Suprapubic skin (tissue), 4 donors: ENCODE results near the gene SORCS1. TPM values are rescaled to one million over a fixed set of nuclear protein-coding genes. Genes with fewer than 3 reads are reported as not detected.

ENCODE experiments used
- DNase-seq, 2 donors: peaks; one replicate each; pipeline ENCODE4 v3.0.0-alpha.2; 2019; ENCODE audit warnings: low spot score in 2 of 2
- H3K27ac ChIP-seq: fragments of 200-600 bp; sonication (generic); one replicate; pipeline ENCODE4 v1.5.1; 2019
- H3K27me3 ChIP-seq: fragments of 200-600 bp; sonication (generic); one replicate; pipeline ENCODE4 v1.5.1; 2019
- H3K36me3 ChIP-seq: fragments of 200-600 bp; sonication (generic); one replicate; pipeline ENCODE4 v1.5.1; 2019
- H3K4me1 ChIP-seq: fragments of 200-600 bp; sonication (generic); one replicate; pipeline ENCODE4 v1.5.1; 2019
- H3K4me3 ChIP-seq: fragments of 200-600 bp; sonication (generic); one replicate; pipeline ENCODE4 v1.5.1; 2019; ENCODE audit warnings: mild to moderate bottlenecking
- H3K9me3 ChIP-seq: fragments of 200-600 bp; sonication (generic); one replicate; pipeline ENCODE4 v1.5.1; 2019
- CTCF ChIP-seq, 2 donors: fragments of 200-600 bp in 1 of 2; fragments of 450-650 bp in 1 of 2; sonication (generic) in 1 of 2; IDR thresholded peaks; one replicate each; pipeline ENCODE4 v1.5.1; 2016 to 2019; ENCODE audit warnings: antibody characterized with exemption in 2 of 2, mild to moderate bottlenecking in 1 of 2, moderate library complexity in 1 of 2
- EP300 ChIP-seq: sonication (generic); formaldehyde crosslinking; IDR thresholded peaks from one replicate; pipeline ENCODE4 v1.6.1; 2017; ENCODE audit warnings: antibody characterized with exemption
- POLR2A ChIP-seq, 2 donors: fragments of 450-650 bp; IDR thresholded peaks; one replicate each; pipeline ENCODE4 v1.6.1; 2017; ENCODE audit warnings: antibody characterized with exemption in 2 of 2, mild to moderate bottlenecking in 2 of 2, moderate library complexity in 2 of 2
- POLR2AphosphoS5 ChIP-seq, 3 donors: sonication (generic); formaldehyde crosslinking; IDR thresholded peaks; one replicate each; pipeline ENCODE4 v1.6.1; 2017; ENCODE audit warnings: antibody characterized with exemption in 3 of 3
- whole genome bisulfite sequencing: methylation state at CpG from one replicate; pipeline ENCODE4 v1.1.5; 2018; 5-methylcytosine and 5-hydroxymethylcytosine counted together
- total RNA-seq, 4 donors: library from RNA; depleted of rRNA; stranded (reverse); fragments of >200 nt; gene quantifications; one replicate each; pipeline ENCODE4 v1.1.0, GENCODE V29; 2016

Gene SORCS1
- total RNA-seq, 4 donors from 2014 or later, result 1.3 to 6.0 (median 3.4) TPM

DNA sequence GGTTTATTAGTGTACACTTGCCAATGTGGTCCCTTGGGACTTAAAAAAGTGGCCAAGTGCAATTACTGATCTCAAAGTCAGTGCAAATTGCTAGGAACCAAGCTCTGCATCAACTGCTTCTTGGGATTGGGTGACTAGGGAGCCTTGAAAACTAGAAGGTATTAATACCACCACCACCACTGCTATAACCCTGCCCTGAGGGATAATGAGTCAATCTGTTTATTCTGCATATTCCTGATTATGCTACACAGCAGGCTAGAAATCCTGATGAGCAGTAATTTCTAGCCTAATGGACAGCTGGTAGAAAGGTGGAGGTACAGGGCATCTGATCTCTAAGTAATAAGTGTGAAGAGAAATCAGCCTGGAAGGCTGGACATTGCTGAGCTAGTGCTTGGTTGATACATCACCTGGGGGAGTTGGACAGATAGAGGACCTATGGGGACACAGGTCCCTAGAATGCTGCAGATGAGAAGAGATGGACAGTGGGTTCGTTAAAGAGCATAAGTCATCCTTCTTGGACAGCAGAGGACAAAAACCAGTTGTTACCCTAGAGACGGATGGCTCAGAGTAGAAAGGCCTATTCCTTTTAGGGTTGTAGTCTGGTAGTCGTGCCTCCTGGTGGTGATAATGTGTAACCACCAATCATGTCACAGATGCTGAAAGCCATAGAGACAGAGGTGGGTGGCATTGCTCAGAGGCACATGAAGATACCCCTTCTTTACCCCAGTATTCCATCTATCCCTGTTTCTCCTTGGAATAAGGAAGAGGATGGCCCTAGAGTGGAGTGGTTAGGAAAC, 554.8 kb downstream of the SORCS1 start:
- no peak overlapping the region for H3K4me3 ChIP-seq
- TF ChIP-seq POLR2AphosphoS5 (IDR thresholded peaks at IDR 0.05) (no peak), EP300 (no peak), POLR2A (IDR thresholded peaks at IDR 0.05) (no peak), CTCF (IDR thresholded peaks at IDR 0.05) (no peak)
- 49% methylated on average over 3 of the region's 3 CpGs for WGBS
- H3K27me3 ChIP-seq, result no peaks in the 10 kb centered on the region
- H3K36me3 ChIP-seq, result no peaks in the 10 kb centered on the region
- no peaks in the 10 kb centered on the region for H3K9me3 ChIP-seq
- H3K27ac ChIP-seq, result no peak overlapping the region
- no peaks in the 10 kb centered on the region for H3K4me1 ChIP-seq
- no peak for DNase-seq

DNA sequence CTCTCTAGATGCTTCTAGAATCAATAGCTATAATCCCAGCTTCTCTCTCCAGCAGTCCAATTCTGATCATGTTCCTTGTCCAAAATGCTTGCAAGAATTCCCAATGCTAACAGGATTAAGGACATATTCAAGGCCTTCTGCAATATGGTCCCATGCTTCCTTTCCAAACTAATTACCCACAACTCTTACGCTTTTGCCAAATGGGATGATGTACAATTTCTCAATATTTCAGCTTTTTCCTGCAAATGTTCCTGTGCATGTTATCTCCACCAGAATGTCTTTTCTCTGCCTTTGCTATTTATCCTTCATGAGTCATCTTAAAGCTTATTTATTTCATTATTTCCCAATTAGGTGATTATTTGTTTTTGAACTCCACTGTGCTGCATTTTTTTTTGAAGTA, 556.4 kb downstream of the SORCS1 start:
- TF ChIP-seq POLR2AphosphoS5 (IDR thresholded peaks at IDR 0.05), result no peak
- no peak for TF ChIP-seq POLR2A (IDR thresholded peaks at IDR 0.05)
- TF ChIP-seq EP300, result no peak
- no peak for TF ChIP-seq CTCF (IDR thresholded peaks at IDR 0.05)
- DNase-seq, result no peak
- H3K27me3 ChIP-seq, result no peaks in the 10 kb centered on the region
- H3K27ac ChIP-seq, result no peak overlapping the region
- no peaks in the 10 kb centered on the region for H3K36me3 ChIP-seq
- no peaks in the 10 kb centered on the region for H3K9me3 ChIP-seq
- no peaks in the 10 kb centered on the region for H3K4me1 ChIP-seq
- WGBS, result 48% methylated on average over 1 of the region's 1 CpG
- H3K4me3 ChIP-seq, result no peak overlapping the region

GRCh38 chr10:106595281-106595680, 569.2 kb downstream of the SORCS1 start:
- H3K4me3 ChIP-seq, result no peak overlapping the region
- TF ChIP-seq CTCF (IDR thresholded peaks at IDR 0.05), result no peak
- TF ChIP-seq EP300, result no peak
- no peak for TF ChIP-seq POLR2AphosphoS5 (IDR thresholded peaks at IDR 0.05)
- no peak for TF ChIP-seq POLR2A (IDR thresholded peaks at IDR 0.05)
- no peaks in the 10 kb centered on the region for H3K9me3 ChIP-seq
- H3K36me3 ChIP-seq, result no peaks in the 10 kb centered on the region
- no peaks in the 10 kb centered on the region for H3K4me1 ChIP-seq
- DNase-seq, result no peak
- no peak overlapping the region for H3K27ac ChIP-seq
- no peaks in the 10 kb centered on the region for H3K27me3 ChIP-seq
- WGBS, result 78% methylated on average over 4 of the region's 4 CpGs

- Histone ChIP-seq H3K4me1 (no peaks in the 10 kb centered on the region), H3K9me3 (no peaks in the 10 kb centered on the region), H3K27me3 (no peaks in the 10 kb centered on the region), H3K27ac (no peak overlapping the region), H3K4me3 (no peak overlapping the region), H3K36me3 (no peaks in the 10 kb centered on the region)
- TF ChIP-seq POLR2AphosphoS5 (IDR thresholded peaks at IDR 0.05) (no peak), EP300 (no peak), CTCF (IDR thresholded peaks at IDR 0.05) (no peak), POLR2A (IDR thresholded peaks at IDR 0.05) (no peak)
- WGBS, result 83% methylated on average over 1 of the region's 1 CpG
- no peak for DNase-seq
Measured at GRCh38 chr10:106593876-106594275, 570.6 kb downstream of the SORCS1 start.

DNA sequence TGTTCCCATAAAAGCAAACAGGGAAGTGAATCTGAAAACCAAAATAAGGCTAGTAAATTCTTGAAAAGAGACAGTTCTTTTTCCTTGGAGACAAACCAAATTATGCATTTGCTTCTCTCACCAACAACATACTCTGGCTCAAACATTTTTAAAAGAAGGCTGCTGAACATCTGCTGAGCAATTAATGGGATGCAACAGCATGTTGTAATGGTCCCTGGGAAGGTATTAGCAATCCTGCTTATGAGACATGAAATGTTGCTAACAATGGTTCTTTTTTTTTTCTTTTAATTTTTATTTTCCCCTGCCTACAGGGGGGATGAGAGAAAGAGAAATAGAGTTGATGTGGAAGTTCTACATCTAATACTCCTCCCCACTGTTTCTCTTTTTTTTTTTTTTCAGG, 572.1 kb downstream of the SORCS1 start:
- Histone ChIP-seq H3K4me3 (no peak overlapping the region), H3K36me3 (no peaks in the 10 kb centered on the region), H3K27ac (no peak overlapping the region), H3K27me3 (no peaks in the 10 kb centered on the region), H3K4me1 (no peaks in the 10 kb centered on the region), H3K9me3 (no peaks in the 10 kb centered on the region)
- no peak for TF ChIP-seq CTCF (IDR thresholded peaks at IDR 0.05)
- no peak for TF ChIP-seq EP300
- no peak for TF ChIP-seq POLR2A (IDR thresholded peaks at IDR 0.05)
- TF ChIP-seq POLR2AphosphoS5 (IDR thresholded peaks at IDR 0.05), result no peak
- DNase-seq, result no peak
